ENCODE results near the gene CCT6B.
"Not testable (repeated sequence)": the region's sequence is repeated elsewhere in the genome, so short reads cannot be mapped to it uniquely, and the experiment has no call there.

The CCT6B gene

GRCh38 chr17:34979650-34980352 lies 18.5 kb upstream of the CCT6B start:
- no peak for DNase-seq (ENCODE audit: low spot score)

DNA sequence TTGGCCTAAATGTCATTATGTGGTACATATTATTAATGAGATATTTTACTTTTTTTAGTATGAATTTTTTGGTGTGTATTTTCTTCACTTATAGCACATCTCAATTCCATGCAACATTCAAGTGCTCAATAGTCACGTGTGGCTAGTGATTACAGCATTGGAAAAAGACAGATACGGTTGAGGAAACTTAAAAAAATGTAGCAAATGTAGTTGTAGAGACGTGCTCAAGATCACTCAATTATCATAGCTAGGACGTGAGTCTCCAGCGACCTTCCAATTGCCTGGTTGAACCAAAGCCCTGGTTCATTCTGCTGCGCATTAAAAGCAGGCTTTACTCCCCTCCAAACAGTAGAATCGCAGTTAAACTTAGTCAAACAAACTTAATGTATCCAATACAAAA lies 17.9 kb upstream of the CCT6B start:
- no peak for DNase-seq (ENCODE audit: low spot score)

GRCh38 chr17:34974794-34975785 lies 13.8 kb upstream of the CCT6B start:
- DNase-seq (ENCODE audit: low spot score), result no peak

DNA sequence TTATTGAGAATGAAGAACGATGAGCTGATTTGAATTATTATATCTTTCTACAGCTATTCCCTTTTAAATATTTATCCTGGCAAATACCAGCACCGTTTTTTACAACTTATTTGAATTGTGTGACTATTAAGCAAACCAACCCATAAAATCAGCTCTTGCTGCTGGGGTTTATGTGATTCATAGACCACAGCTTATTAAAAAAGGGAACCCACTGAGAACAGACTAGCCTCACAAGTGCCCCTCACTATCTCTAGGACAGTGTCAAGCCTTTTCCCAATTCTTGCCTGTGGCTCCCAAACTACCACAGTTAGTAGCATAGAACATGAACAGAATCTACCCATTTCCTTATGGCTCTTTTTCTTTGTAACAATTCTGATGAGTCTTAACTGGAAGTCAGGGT lies 12.9 kb upstream of the CCT6B start:
- DNase-seq (ENCODE audit: low spot score), result no peak

- DNase-seq (ENCODE audit: low spot score), result no peak
Measured at GRCh38 chr17:34958438-34958837, 2.8 kb downstream of the CCT6B start.

DNA sequence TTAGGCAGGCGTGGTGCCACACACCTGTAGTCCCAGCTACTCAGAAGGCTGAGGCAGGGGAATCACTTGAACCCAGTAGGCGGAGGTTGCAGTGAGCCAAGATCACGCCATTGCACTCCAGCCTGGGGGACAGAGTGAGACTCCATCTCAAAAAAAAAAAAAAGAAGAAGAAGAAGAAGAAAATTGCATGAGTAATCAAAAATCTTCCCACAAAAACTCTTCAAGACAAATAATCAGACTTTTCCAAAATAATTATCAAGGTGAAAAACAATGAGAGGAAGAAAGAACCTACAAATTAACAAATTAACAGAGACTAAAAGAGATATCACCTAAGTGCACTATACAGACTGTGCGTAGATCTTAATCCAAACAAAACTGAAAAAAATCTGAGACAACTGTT lies 10.5 kb downstream of the CCT6B start:
- not testable (repeated sequence) for DNase-seq (ENCODE audit: low spot score)

- DNase-seq (ENCODE audit: low spot score), result no peak
Measured at GRCh38 chr17:34930283-34930682, 31.0 kb downstream of the CCT6B start.

GRCh38 chr17:34926661-34927060 lies 34.6 kb downstream of the CCT6B start:
- DNase-seq (ENCODE audit: low spot score), result no peak

DNA sequence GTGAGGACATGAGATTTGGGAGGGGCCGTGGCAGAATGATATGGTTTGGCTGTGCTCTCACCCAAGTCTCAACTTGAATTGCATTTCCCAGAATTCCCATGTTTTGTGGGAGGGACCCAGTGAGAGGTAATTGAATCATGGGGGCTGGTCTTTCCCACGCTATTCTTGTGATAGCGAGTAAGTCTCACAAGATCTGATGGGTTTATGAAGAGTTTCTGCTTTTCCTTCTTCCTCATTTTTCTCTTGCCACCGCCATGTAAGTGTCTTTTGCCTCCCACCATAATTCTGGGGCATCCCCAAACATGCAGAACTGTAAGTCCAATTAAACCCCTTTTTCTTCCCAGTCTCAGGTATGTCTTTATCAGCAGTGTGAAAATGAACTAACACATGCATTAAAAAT lies 40.6 kb downstream of the CCT6B start:
- DNase-seq (ENCODE audit: low spot score), result no peak

GRCh38 chr17:34917381-34917780 lies 43.9 kb downstream of the CCT6B start:
- DNase-seq (ENCODE audit: low spot score), result no peak

DNA sequence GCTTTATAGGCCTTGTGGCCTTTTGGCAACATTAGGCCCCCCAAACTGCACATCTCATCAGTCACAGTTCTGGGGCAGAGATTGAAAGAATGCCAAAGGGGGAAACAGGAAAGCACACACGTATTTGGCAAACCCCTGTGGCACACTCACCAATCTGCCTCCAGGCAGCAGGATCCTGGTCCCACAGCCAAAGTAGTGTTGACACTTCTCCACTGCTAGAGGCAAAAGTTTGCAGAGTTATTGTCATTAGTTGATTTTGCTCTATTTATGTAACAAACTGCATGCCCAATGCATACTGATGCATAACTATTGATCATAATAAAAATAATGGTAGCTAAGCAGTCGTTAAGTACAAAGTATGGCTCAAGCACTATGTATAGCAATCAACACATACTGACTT lies 45.1 kb downstream of the CCT6B start:
- no peak for DNase-seq (ENCODE audit: low spot score)

- no peak for DNase-seq (ENCODE audit: low spot score)
Measured at GRCh38 chr17:34913001-34913400, 48.3 kb downstream of the CCT6B start.

DNA sequence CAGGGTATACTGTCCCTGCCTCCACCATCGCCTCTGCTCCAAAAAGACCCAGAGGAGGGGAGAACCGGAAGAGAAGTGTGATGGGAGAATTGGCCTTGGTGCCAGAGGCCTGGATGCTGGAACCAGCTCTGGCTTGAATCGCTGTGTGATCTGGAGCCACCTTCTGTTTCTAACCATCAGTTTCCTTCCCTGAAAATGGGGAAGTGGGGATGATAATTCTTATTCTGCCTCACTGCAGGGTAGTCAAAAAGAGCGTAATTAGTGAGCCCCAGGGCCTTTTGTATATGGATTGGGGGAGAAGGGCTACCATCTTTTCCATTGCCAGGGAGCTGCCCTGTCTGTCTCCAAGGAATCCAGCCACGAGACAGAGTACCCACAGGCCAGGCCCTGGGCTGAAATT lies 52.2 kb downstream of the CCT6B start:
- no peak for DNase-seq (ENCODE audit: low spot score)

- DNase-seq (ENCODE audit: low spot score), result no peak
Measured at GRCh38 chr17:34902831-34903547, 58.3 kb downstream of the CCT6B start.

GRCh38 chr17:34899643-34900291 lies 61.5 kb downstream of the CCT6B start:
- no peak for DNase-seq (ENCODE audit: low spot score)

GRCh38 chr17:34895383-34895782 lies 65.9 kb downstream of the CCT6B start:
- DNase-seq (ENCODE audit: low spot score), result no peak

GRCh38 chr17:34894964-34895363 lies 66.3 kb downstream of the CCT6B start:
- no peak for DNase-seq (ENCODE audit: low spot score)

DNA sequence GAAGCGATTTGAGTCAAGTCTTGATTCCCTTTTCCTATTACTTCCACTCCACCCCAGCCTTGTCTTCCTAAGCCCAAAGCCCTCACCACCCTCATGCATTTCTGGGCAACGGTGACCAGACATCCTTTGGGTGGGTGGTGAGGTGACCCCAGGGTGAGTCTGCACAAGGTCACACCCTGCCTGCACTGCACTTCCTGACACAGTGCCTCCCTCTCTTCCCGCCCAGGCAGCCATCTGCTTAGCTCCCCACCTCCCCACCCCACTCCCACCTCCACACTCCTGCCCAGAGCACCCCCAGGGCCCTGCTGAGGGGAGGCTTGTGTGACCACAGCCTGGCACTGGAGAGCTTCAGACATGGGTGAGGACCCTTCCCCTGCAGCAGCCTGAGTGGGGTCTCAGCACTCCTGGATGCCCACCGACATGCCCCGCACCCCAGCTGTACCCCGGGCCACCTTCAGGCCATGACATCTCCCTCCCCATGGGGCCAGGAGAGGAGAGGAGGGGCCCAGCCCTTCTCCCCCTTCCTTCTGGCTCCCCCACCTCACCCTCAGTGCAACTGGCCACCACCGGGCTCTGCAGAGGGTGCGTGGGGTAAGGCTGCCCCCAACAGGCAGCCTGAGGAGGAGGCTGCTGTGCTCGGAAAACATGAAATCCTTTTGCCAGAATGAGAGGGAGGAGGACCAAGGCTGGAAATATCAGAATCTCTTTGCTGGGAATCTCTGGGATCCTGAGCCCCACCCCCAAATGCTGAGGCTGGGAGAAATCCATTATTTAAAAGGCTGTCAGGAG lies 68.6 kb downstream of the CCT6B start:
- DNase-seq (ENCODE audit: low spot score), result no peak

GRCh38 chr17:34886831-34887230 lies 74.4 kb downstream of the CCT6B start:
- DNase-seq (ENCODE audit: low spot score), result no peak

DNA sequence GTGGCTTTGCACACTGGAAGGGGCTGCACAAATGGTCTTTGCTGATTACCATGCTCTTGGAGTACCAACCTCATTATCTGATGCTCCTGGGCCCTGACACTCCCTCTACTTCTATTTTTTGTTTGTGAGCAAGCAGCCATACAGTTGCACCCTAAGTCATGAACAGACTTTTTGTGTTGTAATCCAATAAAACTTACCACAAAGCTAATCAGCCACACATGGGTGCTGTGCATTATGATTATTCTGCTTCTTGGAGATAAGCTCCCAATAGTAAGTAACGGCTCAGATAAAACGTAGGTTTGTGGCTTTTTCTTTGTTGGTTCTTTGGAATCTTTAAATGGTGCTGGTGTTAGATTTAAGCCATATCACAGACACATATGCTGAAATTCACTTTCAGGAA lies 76.2 kb downstream of the CCT6B start:
- no peak for DNase-seq (ENCODE audit: low spot score)

DNA sequence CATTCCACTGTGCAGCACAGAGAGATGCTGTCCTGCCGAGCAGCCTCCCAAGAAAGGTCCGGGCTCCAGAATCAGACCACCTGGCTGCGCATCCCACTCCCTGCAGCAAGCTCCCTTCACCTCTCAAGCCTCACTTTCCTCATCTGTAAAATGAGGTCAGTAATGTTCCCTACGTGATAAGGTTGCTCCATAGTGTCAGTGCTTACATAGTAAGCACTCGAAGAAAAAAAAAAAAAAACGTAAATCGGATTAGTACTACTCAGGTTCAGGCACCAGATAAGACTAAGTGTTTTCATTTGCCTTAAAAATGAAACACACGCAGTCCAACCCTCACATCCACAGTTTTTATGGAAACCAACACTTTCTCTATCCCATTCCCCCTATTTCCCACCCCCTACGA lies 76.7 kb downstream of the CCT6B start:
- no peak for DNase-seq (ENCODE audit: low spot score)
